Stimulated activated CD8-positive, alpha-beta memory T cell treated with anti-CD3 and anti-CD28 coated beads, Interleukin-7, amount 100 ng/mL, for 1 hour (primary cell): ENCODE data around the gene C2CD4D.
"Not testable (repeated sequence)": the region's sequence is repeated elsewhere in the genome, so short reads cannot be mapped to it uniquely, and the experiment has no call there.

Source experiments
- DNase-seq, 2 donors: peaks; one replicate each; pipeline ENCODE4 v3.0.0-alpha.2; 2020; ENCODE audit warnings: low read depth in 2 of 2

The C2CD4D gene

DNA sequence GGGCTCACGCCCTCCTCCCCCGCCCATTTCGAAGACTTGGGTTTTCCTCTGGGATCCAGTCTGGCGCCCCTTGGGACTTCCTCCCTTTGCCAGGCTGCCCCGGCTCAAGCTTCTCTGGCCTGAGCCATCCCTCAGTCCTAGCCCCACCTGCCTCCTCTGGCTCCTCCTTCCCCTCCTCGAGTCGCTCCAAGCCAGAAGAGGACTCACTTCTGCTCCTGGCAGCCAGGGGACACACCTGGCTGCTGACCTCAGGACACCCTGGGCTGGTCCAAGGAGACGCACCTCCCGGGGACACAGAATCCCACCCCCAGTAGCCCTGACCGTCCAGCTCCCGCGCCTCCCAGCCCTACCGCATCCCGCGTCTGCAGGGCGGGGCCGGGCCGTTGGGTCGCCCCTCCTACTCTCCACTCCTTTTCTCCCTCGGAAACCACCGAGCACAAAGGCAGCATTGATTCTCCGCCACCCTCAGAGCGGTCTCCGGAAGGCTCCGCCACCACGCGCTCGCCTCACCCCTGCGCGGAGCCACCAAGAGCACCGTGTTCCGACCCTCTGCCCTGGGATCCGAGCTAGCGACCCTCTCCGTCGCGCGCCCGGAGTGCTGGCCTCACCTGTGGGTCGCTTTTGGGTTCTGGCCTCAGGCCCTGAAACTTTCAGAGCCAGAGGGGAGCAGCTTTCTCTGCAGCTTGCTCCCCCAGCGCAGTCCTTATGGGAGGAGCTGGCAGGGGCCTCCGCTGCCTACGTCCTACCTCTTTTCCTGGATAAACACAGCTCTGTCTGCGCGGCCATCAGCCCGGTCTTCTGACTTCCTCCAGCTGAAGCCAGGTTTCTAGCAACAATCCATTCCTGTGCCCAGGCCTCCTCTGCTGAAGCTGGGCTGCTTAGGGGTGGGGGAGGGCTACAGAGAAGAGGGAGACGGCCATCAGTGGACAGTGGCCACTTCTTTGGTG lies at the start of gene C2CD4D:
Gene C2CD4D (minus strand): TSS at position 364 of the 947 bp plus-strand sequence. CDS start 831 bp downstream, outside the sequence.
- DNase-seq: peak; percentile 18 to 34

DNA sequence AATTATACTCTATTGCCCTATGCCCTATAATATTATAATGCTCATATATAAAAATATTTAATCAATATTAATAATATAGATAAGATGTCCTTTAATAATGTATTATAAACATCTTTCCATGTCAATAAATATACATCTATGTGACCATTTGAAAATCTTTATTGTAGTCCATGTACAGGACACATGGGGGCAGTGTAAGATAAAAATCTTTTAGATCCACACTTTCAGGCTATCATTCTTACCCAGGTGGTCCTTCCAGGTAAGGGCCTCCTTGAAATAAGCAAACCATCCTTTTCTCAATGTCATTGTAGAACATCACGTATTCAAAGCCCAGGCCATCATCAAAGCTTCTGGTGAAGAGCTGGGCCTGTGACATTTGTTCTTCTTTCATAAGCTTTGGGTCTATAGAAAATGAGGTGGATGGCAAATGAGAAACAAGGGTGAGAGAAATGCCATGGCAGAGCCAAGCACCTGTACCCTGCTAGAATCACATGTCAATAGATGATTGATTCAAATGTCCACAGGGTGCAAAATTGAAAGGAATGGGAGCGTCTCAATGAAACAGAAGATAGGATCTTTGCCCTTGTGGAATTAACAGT lies 49.5 kb upstream of the C2CD4D start:
- DNase-seq: no peak

DNA sequence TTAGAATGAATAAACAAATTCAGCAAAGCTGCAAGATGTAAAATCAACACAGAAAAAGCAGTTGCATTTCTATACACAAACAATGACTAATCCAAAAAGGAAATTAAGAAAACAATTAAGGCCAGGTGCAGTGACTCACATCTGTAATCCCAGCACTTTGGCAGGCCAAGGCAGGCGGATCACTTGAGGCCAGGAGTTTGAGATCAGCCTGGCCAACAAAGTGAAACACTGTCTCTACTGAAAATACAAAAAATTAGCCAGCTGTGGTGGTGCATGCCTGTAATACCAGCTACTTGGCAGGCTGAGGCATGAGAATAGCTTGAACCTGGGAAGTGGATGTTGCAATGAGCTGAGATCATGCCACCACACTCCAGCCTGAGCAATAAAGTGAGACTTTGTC lies 47.4 kb upstream of the C2CD4D start:
- no peak for DNase-seq

DNA sequence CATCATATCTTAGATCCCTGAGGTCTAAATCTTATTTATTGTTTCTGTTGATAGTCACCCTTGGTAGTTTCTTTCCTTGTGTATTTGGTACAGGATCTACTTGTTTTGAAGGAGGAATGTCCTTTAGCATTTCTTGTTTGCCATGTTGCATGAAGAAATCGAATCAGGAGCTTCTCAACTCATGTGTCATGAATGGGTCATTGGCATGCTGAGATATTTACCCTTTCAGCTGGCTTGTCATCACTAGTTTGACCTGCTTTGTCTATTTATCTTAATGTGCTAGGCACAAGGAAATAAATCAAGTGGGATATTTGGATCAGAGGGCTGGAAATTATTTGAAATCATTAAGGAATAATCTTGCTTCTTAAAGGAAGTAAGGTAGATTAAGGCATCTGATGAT lies 45.9 kb upstream of the C2CD4D start:
- no peak for DNase-seq

DNA sequence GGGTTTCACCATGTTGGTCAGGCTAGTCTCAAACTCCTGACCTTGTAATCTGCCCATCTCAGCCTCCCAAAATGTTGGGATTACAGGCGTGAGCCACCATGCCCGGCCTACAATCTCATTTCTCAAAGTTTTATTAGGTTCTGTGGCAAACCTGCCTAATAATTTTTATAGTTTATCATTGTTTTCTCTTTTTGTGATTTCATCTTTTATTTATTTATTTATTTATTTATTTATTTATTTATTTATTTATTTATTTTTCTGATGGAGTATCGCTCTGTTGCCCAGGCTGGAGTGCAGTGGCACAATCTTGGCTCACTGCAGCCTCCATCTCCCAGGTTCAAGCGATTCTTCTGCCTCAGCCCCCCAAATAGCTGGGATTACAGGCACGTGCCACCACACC lies 45.3 kb upstream of the C2CD4D start:
- DNase-seq: not testable (repeated sequence)

DNA sequence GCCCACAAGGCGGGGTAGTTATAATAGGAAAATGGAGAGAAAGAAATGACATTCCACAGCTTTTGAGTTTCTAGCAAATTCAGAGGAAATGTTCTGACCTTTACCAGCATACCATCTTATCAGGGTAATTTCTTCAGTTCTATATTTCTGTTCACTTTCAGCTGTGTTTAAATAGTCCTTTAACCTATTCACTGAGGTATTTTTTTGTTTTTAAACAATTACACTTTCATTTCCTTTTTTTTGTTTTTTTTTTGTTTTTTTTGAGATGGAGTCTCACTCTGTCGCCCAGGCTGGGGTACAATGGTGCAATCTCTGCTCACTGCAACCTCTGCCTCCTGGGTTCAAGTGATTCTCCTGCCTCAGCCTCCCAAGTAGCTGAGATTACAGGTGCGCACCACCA lies 44.8 kb upstream of the C2CD4D start:
- DNase-seq: not testable (repeated sequence)

DNA sequence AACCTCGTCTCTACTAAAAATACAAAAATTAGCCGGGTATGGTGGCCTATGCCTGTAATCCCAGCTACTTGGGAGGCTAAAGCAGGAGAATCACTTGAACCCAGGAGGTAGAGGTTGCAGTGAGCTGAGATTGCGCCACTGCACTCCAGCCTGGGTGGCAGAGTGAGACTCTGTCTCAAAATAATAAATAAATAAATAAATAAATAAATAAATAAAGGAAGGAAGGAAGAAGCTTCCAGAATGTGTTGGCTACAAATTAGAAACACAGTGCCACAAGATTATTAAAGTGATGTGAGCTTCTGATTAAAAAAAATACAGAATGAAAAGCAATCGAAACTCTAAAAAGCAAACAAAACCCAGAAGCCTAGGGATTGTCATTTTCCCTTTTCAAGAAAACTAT lies 44.3 kb upstream of the C2CD4D start:
- DNase-seq: not testable (repeated sequence)

DNA sequence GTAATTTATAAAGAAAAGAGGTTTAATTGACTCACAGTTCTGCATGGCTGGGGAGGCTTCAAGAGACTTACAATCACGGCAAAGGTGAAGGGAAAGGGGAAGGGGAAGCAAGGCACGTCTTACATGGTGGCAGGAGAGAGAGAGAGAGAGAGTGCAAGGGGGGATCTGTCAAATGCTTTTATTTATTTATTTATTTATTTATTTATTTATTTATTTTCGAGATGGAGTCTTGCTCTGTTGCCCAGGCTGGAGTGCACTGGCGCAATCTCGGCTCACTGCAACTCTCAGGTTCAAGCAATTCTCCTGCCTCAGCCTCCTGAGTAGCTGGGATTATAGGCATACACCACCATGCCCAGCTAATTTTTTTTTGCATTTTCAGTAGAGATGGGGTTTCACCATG lies 43.3 kb upstream of the C2CD4D start:
- DNase-seq: not testable (repeated sequence)

DNA sequence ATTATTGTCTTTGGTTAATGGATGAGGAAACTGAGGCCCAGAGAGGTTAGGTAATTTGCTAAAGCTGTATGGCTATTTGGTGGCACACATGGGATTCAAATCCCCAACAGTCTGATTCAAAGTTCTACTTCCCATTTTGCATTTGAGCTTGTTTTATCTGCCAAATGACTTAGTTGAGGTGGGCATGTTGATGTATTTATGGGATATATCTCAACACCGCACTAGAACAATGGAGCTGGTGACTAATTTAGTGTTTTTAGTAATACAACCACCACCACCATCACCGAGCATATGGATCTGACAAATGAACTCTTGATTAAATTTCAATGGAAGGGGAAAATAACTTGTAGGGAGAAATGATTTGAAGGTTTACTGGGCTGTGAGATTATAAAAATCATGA lies 42.8 kb upstream of the C2CD4D start:
- no peak for DNase-seq

DNA sequence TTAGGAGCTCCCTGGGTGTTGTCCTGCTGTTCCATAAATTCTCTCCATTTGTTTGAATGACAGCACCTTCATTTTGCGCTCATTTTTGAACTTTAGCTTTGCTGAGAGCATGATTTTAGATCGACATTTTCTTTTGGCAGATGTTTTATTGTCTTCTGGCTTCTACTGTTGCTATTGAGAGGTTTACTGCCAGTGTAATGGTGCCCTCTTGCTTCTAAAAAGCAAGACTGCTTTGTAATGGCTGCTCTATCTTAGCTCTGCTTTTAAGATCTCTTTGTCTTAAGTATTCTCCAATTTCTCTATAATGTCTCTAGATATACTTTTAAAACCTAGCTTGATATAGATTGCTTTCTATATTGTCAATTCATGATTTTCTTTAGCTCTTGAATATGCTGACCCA lies 41.9 kb upstream of the C2CD4D start:
- DNase-seq: no peak

DNA sequence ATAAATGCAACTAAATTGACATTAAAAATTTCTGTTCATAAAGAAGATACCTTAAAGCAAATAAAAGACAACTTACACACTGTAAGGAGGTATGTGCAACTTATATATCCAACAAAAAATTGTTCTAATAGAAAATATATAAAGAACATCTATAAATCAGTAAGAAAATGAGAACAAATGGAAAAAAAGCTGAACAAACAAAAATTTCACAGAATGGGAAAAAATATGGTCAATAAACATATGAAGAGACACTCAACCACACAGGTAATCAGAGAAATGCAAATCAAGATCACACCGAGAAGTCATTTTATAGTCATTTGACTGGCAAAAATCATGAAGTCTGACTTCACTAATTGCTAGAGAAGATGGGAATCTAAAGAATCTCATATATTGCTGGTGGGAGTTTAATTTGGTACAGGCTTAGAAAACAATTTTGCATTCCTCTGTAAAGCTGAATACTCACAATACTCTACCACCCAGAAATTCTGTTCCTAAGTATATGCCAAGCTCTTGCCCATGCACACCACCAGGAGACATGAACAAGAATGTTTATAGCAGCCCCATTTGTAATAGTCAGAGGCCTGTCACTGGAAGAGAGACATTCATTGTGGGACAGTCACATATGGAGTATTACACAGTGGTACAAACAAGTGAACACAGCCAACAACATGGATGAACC lies 35.9 kb upstream of the C2CD4D start:
- DNase-seq: no peak

DNA sequence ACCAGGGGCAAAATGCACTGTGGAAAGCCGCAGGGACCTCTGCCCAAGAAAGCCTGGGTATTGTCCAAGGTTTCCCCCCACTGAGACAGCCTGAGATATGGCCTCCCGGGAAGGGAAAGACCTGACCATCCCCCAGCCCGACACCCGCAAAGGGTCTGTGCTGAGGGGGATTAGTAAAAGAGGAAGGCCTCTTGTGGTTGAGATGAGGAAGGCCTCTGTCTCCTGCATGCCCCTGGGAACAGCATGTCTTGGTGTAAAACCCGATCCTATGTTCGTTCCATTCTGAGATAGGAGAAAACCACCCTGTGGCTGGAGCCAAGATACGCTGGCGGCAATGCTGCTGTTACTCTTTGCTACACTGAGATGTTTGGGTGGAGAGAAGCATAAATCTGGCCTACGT lies 33.2 kb upstream of the C2CD4D start:
- DNase-seq: not testable (repeated sequence)

DNA sequence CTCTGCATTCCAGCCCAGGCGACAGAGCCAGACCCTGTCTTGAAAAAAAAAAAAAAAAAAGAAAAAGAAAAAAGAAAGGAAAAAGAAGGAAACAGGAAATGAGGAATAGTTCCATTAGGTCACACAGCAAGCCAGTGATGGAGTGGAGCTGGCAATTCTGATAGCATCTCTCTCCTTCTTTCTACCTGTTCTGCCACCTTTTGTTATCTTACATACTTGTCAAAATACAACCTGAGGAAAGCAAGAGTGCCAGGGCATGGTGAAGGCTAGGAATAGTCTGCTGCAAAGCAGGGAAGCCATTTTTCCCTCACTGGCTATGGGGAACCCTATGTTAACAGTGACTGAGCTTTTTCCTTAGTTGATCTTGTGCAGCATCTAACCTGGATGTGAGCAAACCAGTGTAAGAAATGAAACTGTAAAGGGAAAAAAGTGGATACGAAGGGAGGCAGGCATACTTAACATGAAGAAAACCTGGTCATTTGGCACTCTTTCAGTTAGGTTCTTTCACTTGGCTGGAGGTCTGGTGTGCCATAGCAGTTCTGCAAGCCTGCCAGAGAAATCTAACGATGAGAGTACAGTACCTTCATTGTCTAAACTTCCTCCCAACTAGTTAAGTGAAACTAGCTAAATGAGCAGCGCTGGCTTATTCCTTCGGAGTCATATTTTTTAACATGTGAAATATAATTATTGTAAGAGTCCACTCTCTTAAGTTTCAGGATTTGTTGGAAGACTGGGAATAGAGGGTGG lies 31.8 kb upstream of the C2CD4D start:
- DNase-seq: no peak

DNA sequence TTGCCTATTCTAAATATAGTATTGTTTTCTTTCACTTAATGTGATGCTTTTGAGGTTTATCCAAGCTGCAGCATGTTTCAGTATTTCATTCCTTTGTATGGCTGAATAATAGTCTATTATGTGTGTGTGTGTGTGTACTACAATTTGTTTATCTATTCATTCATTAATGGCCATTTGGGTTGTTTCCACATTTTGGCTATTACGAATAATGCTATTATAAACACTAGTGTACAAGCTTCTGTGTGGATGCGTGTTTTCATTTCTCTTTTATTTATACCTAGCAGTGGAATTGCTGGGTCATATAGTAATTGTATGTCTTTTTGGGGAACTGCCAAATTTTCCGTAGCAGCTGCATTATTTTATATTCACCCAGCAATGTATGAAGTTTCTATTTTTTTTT lies 28.9 kb upstream of the C2CD4D start:
- no peak for DNase-seq

DNA sequence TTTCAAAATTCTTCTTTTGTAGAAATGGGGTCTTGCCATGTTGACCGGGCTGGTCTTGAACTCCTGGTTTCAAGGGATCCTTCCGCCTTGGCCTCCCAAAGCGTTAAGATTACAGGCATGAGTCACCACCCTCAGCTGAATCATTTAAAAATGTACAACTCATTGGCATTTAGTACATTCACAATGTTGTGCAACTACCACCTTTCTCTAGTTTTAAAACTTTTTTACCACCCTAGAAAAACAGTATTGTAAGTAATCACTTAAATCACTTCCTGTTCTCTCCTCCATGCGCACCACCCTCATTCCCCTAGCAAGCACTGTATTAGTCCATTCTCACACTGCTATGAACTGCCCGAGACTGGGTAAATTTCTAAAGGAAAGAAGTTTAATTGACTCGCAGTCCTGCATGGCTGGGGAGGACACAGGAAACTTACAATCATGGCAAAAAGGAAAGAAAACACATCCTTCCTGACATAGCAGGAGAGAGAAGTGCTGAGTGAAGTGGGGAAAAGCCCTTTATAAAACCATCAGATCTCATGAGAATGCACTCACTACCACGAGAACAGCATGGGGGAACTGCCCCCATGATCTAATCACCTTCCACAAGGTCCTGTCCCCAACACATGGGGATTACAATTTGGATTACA lies 28.3 kb upstream of the C2CD4D start:
- DNase-seq: no peak

DNA sequence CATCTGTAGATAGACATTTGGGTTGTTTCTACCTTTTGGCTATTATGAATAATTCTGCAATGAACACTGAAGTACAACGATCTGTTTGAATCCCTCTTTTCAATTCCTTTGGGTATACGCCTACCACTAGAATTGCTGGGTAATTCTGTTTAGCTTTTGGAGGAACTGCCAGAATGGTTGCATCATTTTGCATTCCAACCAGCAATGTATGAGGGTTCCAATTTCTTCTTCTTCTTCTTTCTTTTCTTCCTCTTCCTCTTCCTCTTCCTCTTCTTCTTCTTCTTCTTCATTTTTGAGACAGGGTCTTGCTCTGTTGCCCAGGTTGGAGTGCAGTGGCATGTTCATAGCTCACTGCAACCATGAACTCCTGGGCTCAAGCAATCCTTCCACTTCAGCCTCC lies 27.7 kb upstream of the C2CD4D start:
- no peak for DNase-seq

DNA sequence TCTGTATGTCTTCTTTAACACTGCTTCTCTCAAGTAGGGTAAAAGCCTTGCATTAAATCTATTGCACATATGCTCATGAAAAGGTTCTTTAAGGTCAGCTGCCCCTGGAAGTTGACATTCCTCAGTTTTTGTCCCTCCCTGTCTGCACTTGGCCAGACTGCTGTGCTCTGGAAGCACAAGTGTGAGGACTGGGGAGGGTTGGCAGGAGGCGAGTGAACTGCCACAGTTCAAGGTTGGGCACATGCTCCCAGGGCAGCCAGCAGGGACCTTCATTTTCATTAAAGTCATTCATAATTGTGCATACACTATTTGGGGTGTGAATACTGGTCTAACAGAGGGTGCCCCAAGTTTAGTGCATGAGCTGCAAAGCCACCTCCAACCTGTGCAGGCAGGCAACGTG lies 24.8 kb upstream of the C2CD4D start:
- no peak for DNase-seq

DNA sequence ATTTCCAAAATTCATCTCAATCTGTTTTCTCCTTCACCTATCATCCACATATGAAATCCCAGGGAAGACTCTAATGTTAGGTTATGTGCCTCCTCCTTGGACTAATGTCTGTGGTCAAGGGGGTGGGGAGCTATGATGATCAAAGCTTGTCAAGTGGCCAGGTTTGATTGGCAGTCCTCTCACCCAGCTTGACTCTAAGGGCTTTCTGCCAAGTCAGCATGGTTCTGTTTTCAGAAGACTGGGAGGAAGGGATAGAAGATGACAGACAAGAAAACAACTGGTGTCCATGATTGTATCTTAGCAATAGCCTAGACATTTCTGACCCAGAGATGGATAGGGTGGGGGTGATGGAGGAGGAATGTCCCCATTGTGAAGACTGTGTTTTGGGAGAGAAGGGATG lies 23.0 kb upstream of the C2CD4D start:
- no peak for DNase-seq

DNA sequence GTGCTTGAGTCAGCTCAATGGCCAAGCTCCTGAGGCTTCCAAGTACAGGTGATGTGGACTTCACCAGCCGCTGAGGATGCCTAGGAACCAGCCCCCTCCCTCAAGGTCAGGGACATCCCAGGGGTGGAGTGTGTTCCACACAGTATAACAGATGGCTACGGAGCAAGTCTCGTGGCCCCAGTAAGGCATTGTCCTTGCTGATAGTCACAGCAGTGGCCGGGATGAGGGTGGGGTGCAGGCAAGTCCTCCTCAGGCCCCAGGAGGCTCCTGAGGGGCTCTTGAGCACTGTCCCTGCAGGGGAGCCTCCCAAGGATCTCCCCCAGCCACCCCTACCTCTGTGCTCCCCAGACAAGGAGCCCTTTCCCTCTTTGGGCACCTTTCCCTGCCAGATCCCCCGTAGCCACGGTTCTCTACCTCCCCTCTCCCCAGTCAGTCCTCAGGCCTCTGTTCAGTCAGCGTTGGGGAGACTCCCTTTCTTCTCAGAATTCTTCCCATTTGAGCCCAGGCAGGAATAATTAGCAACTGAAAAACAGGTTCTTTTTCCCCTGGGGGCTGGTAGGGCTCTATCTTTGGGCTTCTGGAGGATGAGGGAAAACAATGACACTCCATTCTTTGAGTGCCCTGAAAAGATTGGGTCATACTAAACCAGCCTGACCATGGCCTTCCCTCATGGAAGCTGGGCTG lies 21.0 kb upstream of the C2CD4D start:
- no peak for DNase-seq

DNA sequence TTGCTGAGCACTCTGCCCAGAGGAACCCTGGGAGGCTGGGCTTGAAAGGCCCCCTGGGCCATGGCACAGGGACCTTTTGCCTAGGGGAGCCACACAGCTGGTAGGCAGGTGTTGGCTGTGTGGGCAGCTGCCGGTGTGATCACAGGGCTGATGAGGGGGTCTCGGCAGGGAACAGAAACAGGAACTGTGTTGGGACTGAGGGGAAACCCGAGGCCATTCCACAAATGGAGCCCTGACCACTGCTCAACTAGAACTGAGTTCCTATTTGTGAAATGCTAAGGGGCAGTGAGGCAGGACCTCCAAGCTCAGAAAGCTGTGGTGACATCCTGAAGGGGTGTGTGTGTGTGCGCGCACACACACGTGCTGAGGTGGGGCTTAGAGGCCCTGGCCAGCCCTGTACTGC lies 20.3 kb upstream of the C2CD4D start:
- no peak for DNase-seq
